Endothelial cell of umbilical vein (primary cell): ENCODE data around the gene WASF2. TPM values are rescaled to one million over a fixed set of nuclear protein-coding genes. Genes with fewer than 3 reads are reported as not detected.

Source experiments
- BruUV-seq: library from RNA; stranded (reverse); fragments of 400-500 nt; replicated peaks from 2 replicates; lab custom pipeline; 2021; lab: Mats Ljungman, UMichigan
- CTCF ChIA-PET: fragments of 300-600, 350-600 bp; sonication (Branson Sonifier 250); formaldehyde crosslinking; loops from one replicate; lab custom pipeline; 2021; ENCODE audit warnings: antibody characterized with exemption, inconsistent platforms; lab: Charles Lee
- POLR2A ChIA-PET: fragments of 300-600, 350-600 bp; sonication (Branson Sonifier 250); formaldehyde crosslinking; loops from one replicate; lab custom pipeline; 2021; ENCODE audit warnings: antibody characterized with exemption, inconsistent platforms; lab: Charles Lee
- DNase-seq: peaks from one replicate; pipeline ENCODE4 v3.0.0-alpha.2; 2011; ENCODE audit warnings: low read depth, low spot score
- FAIRE-seq: peaks from 2 replicates; lab custom pipeline; 2011; peaks lifted over from hg19 to GRCh38; lab: Jason Lieb, UNC
- H2AFZ ChIP-seq: 2 replicates; pipeline ENCODE4 v1.6.0; 2012; ENCODE audit warnings: low read depth, low read length, control low read depth, inconsistent platforms
- H3K27ac ChIP-seq: 2 replicates; pipeline ENCODE4 v1.5.1; 2011; ENCODE audit warnings: low read depth, mild to moderate bottlenecking, control low read depth, low read length, moderate library complexity; ENCODE audit not compliant: insufficient read depth
- H3K27me3 ChIP-seq, 2 experiments: 2 replicates each; pipeline versions ENCODE4 v1.6.0 to v1.6.1; 2011; ENCODE audit warnings: low read length in 2 of 2, mixed read lengths in 1 of 2; ENCODE audit not compliant: control insufficient read depth in 2 of 2, insufficient read depth in 2 of 2
- H3K36me3 ChIP-seq, 2 experiments: 2 replicates in 1 of 2; 3 replicates in 1 of 2; pipeline ENCODE4 v1.5.1; 2011; ENCODE audit warnings: low read length in 2 of 2, mild to moderate bottlenecking in 1 of 2, moderate library complexity in 1 of 2; ENCODE audit not compliant: control insufficient read depth in 2 of 2, insufficient read depth in 2 of 2; ENCODE audit errors: extremely low read depth in 1 of 2
- H3K4me1 ChIP-seq: 3 replicates; pipeline ENCODE4 v1.5.1; 2011; ENCODE audit warnings: mild to moderate bottlenecking, low read length; ENCODE audit not compliant: control insufficient read depth, insufficient read depth; ENCODE audit errors: extremely low read depth
- H3K4me2 ChIP-seq: 2 replicates; pipeline ENCODE4 v1.6.1; 2011; ENCODE audit warnings: low read length, control low read depth, mixed read lengths; ENCODE audit not compliant: insufficient read depth
- H3K4me3 ChIP-seq, 3 experiments: fragments of 200-600 bp in 1 of 3; sonication (generic), shearing (Covaris generic) in 1 of 3; replicated peaks in 1 of 3; 2 replicates each; pipeline ENCODE4 v1.5.1; 2011 to 2016; ENCODE audit warnings: control low read depth in 3 of 3, low read length in 3 of 3, mild to moderate bottlenecking in 2 of 3, inconsistent platforms in 1 of 3, low read depth in 1 of 3, moderate library complexity in 1 of 3; ENCODE audit not compliant: insufficient read depth in 1 of 3
- H3K79me2 ChIP-seq: 2 replicates; pipeline ENCODE4 v1.6.0; 2012; ENCODE audit warnings: low read length, inconsistent platforms; ENCODE audit not compliant: control insufficient read depth, insufficient read depth
- H3K9ac ChIP-seq: replicated peaks from 2 replicates; pipeline ENCODE3; 2011; ENCODE audit warnings: low read length, control low read depth; ENCODE audit not compliant: insufficient read depth; ENCODE audit errors: extremely low read depth
- H3K9me1 ChIP-seq: replicated peaks from 3 replicates; pipeline ENCODE4 v1.6.0; 2011; ENCODE audit warnings: mild to moderate bottlenecking, low read length; ENCODE audit not compliant: control insufficient read depth, insufficient read depth; ENCODE audit errors: extremely low read depth
- H3K9me3 ChIP-seq: replicated peaks from 2 replicates; pipeline ENCODE4 v1.5.1; 2012; ENCODE audit warnings: low read length, inconsistent platforms; ENCODE audit not compliant: control insufficient read depth, insufficient read depth
- H4K20me1 ChIP-seq: replicated peaks from 2 replicates; pipeline ENCODE3; 2011; ENCODE audit warnings: mild to moderate bottlenecking, low read length; ENCODE audit not compliant: control insufficient read depth, insufficient read depth; ENCODE audit errors: extremely low read depth
- EZH2 ChIP-seq: IDR thresholded peaks from 2 replicates; pipeline ENCODE4 v1.6.1; 2012; ENCODE audit warnings: borderline replicate concordance, low read depth, mild to moderate bottlenecking, moderate library complexity, low read length, inconsistent platforms; ENCODE audit not compliant: severe bottlenecking
- GATA2 ChIP-seq: IDR thresholded peaks from 2 replicates; pipeline ENCODE4 v1.7.0; 2011; ENCODE audit warnings: low read depth, mild to moderate bottlenecking, moderate library complexity, mixed read lengths, low read length; ENCODE audit not compliant: insufficient read length, insufficient read depth
- MYC ChIP-seq: IDR thresholded peaks from one replicate; pipeline ENCODE4 v1.6.1; 2011; ENCODE audit warnings: mild to moderate bottlenecking, low read depth, low read length
- POLR2A ChIP-seq: IDR thresholded peaks from 2 replicates; pipeline ENCODE4 v1.6.1; 2012; ENCODE audit warnings: low read depth, mild to moderate bottlenecking, control low read depth, low read length
- POLR2AphosphoS5 ChIP-seq: IDR thresholded peaks from 2 replicates; pipeline ENCODE4 v1.6.1; 2012; ENCODE audit warnings: low read depth, mild to moderate bottlenecking, control low read depth, low read length, moderate library complexity; ENCODE audit not compliant: insufficient read depth
- dilution Hi-C: fragments of 300-500 bp; cut with MboI; formaldehyde crosslinking; loops from one replicate; pipeline ENCODE4 v1.15.0; 2019; ENCODE audit warnings: low sequenced_read_pairs; ENCODE audit not compliant: extremely low pct_ligation_motif_present
- intact Hi-C: fragments of 100-400 bp; cut with micrococcal nuclease; formaldehyde crosslinking; loops from one replicate; pipeline ENCODE4 v1.10.0; 2022
- polyA plus RNA-seq, 4 experiments: library from polyadenylated mRNA; depleted of rRNA in 3 of 4; stranded (reverse) in 3 of 4; unstranded in 1 of 4; fragments of >200 nt; gene quantifications; 2 replicates each; pipeline versions ENCODE4 v1.2.1 to v1.2.3, GENCODE V29; 2011 to 2012; ENCODE audit warnings: missing spikeins in 1 of 4
- total RNA-seq: library from RNA; stranded (reverse); gene quantifications from 2 replicates; pipeline ENCODE4 v1.2.3, GENCODE V29; 2021
- TF ChIP-seq, protein P1 (sequence below): IDR thresholded peaks from 2 replicates; pipeline ENCODE4 v1.6.1; 2011; ENCODE audit not compliant: insufficient read depth, insufficient read length
- TF ChIP-seq, protein P2 (sequence below), 2 donors: IDR thresholded peaks; 1 replicate in 1 of 2; 2 replicates in 1 of 2; pipeline ENCODE4 v1.5.1; 2011; ENCODE audit warnings: low read length in 2 of 2, mild to moderate bottlenecking in 2 of 2, moderate library complexity in 2 of 2, control low read depth in 1 of 2, inconsistent platforms in 1 of 2, low read depth in 1 of 2; ENCODE audit not compliant: insufficient read depth in 1 of 2; ENCODE audit errors: extremely low read depth in 1 of 2

Gene WASF2
- total and polyA plus RNA-seq, 2 donors (not counting 3 experiments of a cell fraction or from before 2014, with no cell fraction given), result 76.9 to 172 TPM

DNA sequence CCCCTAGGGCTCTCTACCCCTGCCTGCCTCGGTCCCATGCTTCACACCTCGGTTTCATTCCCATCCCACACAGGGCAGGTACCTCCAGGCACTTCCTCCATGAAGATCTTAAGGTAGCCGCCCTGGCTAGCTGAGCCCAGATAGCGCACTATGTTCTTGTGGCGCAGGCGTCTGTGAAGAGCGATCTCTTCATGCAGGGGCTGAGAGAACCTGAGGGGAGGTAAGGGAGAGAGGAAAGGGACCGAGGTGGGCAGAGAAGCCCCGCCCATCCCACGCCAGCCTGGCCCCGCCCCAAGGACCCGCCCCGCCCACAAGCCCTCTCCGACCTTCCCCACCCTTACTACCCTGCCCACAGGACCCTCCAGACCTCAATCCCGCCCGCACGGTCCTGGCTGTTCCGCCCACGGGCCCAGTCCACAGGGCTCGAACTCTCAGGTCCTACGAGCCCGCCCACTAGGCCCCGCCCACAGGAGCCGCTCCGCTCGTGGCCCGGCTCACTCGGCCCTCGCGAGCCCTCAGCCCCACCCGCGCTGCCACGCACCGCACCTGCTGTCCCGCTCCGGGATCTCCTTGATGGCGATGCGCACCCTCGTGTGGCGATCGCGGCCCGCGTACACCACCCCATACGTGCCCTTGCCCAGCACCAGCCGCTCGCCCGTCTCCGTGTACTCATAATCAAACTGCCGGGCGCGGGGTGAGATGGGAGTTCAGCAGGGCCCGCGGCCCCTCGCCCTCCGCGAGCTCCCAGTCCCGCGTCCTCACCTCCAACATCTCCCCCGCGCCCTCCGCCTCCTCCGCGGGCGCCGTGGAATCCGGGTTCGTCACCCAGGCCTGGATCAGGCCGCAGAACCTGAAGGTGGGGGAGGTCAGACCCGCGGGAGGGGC lies 129.6 kb downstream of the WASF2 start:
- dilution Hi-C loops, result no loop called here
- ChIA-PET POLR2A (no interaction called here), CTCF (interaction anchor here (2.5 to 3.4 kb wide), 2 partner anchors 28 to 35 kb away, joined by 11 to 45 read pairs; no protein-coding TSS in a partner anchor)
- Histone ChIP-seq H3K9me1 (no peaks in the 10 kb centered on the region), H3K79me2 (no peaks in the 10 kb centered on the region), H4K20me1 (no peaks in the 10 kb centered on the region), H3K4me1 (peaks cover 6% of the 10 kb centered on the region), H3K4me3 (no peak overlapping the region), H3K4me2 (no peak overlapping the region), H3K9me3 (no peaks in the 10 kb centered on the region), H2AFZ (no peak overlapping the region), H3K27ac (no peak overlapping the region), H3K9ac (no peak overlapping the region), H3K36me3 (peaks cover 0 to 2% of the 10 kb centered on the region in 2 experiments), H3K27me3 (no peaks in the 10 kb centered on the region)
- DNase-seq (no peak), FAIRE-seq (no peak)
- BruUV-seq, result no TSS peak
- TF ChIP-seq POLR2A (no peak), MYC (no peak), POLR2AphosphoS5 (no peak), EZH2 (no peak), GATA2 (no peak)
- TF ChIP-seq, protein P1, sequence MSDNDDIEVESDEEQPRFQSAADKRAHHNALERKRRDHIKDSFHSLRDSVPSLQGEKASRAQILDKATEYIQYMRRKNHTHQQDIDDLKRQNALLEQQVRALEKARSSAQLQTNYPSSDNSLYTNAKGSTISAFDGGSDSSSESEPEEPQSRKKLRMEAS, result no peak
- TF ChIP-seq, protein P2, sequence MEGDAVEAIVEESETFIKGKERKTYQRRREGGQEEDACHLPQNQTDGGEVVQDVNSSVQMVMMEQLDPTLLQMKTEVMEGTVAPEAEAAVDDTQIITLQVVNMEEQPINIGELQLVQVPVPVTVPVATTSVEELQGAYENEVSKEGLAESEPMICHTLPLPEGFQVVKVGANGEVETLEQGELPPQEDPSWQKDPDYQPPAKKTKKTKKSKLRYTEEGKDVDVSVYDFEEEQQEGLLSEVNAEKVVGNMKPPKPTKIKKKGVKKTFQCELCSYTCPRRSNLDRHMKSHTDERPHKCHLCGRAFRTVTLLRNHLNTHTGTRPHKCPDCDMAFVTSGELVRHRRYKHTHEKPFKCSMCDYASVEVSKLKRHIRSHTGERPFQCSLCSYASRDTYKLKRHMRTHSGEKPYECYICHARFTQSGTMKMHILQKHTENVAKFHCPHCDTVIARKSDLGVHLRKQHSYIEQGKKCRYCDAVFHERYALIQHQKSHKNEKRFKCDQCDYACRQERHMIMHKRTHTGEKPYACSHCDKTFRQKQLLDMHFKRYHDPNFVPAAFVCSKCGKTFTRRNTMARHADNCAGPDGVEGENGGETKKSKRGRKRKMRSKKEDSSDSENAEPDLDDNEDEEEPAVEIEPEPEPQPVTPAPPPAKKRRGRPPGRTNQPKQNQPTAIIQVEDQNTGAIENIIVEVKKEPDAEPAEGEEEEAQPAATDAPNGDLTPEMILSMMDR (IDR thresholded peaks at IDR 0.05; ENCODE audit: extremely low read depth in 1 of 2, insufficient read depth in 1 of 2, low read depth in 1 of 2, low read length in 2 of 2), result no peak
- intact Hi-C loops, result no loop called here
